H1 (cell line): Measurements from ENCODE around the gene VCX. TPM values are rescaled to one million over a fixed set of nuclear protein-coding genes. Genes with fewer than 3 reads are reported as not detected.

Experiments used
- ATF3 ChIP-seq: IDR thresholded peaks from 2 replicates; pipeline ENCODE4 v1.6.1; 2011; ENCODE audit warnings: low read depth, mild to moderate bottlenecking, low read length; ENCODE audit not compliant: insufficient read depth
- CHD2 ChIP-seq: IDR thresholded peaks from 2 replicates; pipeline ENCODE4 v1.6.1; 2012; ENCODE audit warnings: low read length, improper control_type of control experiment
- CHD7 ChIP-seq: fragments of 300-600 bp; sonication (generic); IDR thresholded peaks from 2 replicates; pipeline ENCODE4 v1.7.1; 2012; ENCODE audit warnings: low read length, moderate library complexity, mild to moderate bottlenecking, inconsistent platforms; ENCODE audit not compliant: insufficient replicate concordance
- E2F6 ChIP-seq: IDR thresholded peaks from 2 replicates; pipeline ENCODE4 v1.6.1; 2012; ENCODE audit warnings: inconsistent platforms
- KDM5A ChIP-seq: fragments of 200-600 bp; IDR thresholded peaks from 2 replicates; pipeline ENCODE4 v1.7.1; 2012; ENCODE audit warnings: mild to moderate bottlenecking, low read length, inconsistent platforms, mixed read lengths
- MAFK ChIP-seq: IDR thresholded peaks from 2 replicates; pipeline ENCODE4 v1.6.1; 2012; ENCODE audit warnings: low read depth, mild to moderate bottlenecking, improper control_type of control experiment, low read length
- MAX ChIP-seq: IDR thresholded peaks from 2 replicates; pipeline ENCODE4 v1.6.1; 2012; ENCODE audit warnings: inconsistent platforms
- POLR2AphosphoS5 ChIP-seq: IDR thresholded peaks from 2 replicates; pipeline ENCODE4 v1.6.1; 2011; ENCODE audit warnings: low read depth, low read length
- SAP30 ChIP-seq: fragments of 300-600 bp; sonication (generic); IDR thresholded peaks from 2 replicates; pipeline ENCODE4 v1.7.1; 2012; ENCODE audit warnings: low read length, moderate library complexity, mild to moderate bottlenecking, inconsistent platforms; ENCODE audit not compliant: insufficient read depth, insufficient replicate concordance
- SIRT6 ChIP-seq: IDR thresholded peaks from one replicate; pipeline ENCODE4 v1.7.1; 2012; ENCODE audit warnings: low read length, inconsistent platforms
- SP1 ChIP-seq: IDR thresholded peaks from 2 replicates; pipeline ENCODE4 v1.6.1; 2011; ENCODE audit warnings: low read depth, low read length
- polyA plus RNA-seq, 7 experiments: library from polyadenylated mRNA; depleted of rRNA in 3 of 7; stranded (reverse) in 5 of 7; unstranded in 2 of 7; fragments of >200 nt in 5 of 7; fragments of 200-250 nt in 2 of 7; gene quantifications; 1 replicate in 5 of 7; 2 replicates in 1 of 7; 4 replicates in 1 of 7; pipeline versions ENCODE4 v1.2.1 to v1.2.3, GENCODE V29; 2011 to 2013; ENCODE audit warnings: missing spikeins in 2 of 7, mixed read lengths in 2 of 7
- total RNA-seq: library from RNA; stranded (reverse); fragmentation: NEBNext Ultra II Directional; extraction: Animal tissue kit (Norgen Biotek cat#: 25700); gene quantifications from 2 replicates; pipeline ENCODE4 v1.2.1, GENCODE V29; 2021

VCX gene
- total and polyA plus RNA-seq, 2 of the 8 experiments (the other 6 are each of a cell fraction or from before 2014, with no cell fraction given), result not detected

- TF ChIP-seq CHD7 (no peak), POLR2AphosphoS5 (no peak), SAP30 (no peak), SIRT6 (no peak), E2F6 (no peak), SP1 (no peak), ATF3 (no peak), MAX (no peak), MAFK (no peak), KDM5A (no peak), CHD2 (no peak)
Observed at GRCh38 chrX:7891928-7892327, 49.0 kb downstream of the VCX start (continued).
